Measurements from ENCODE around the gene HCRTR2. TPM values are rescaled to one million over a fixed set of nuclear protein-coding genes. Genes with fewer than 3 reads are reported as not detected.
A peak's percentile ranks its signal among the peaks of the same experiment; 100 is the strongest.
"Not testable (repeated sequence)": the region's sequence is repeated elsewhere in the genome, so short reads cannot be mapped to it uniquely, and the experiment has no call there.

HCRTR2 gene
- total and polyA plus RNA-seq, 2 experiments from 2014 or later, result not detected

- Histone ChIP-seq H3K36me3 (no peaks in the 10 kb centered on the region), H3K4me1 (ENCODE audit: low read depth) (peaks cover 23% of the 10 kb centered on the region), H3K4me3 (no peak overlapping the region), H3K9me3 (ENCODE audit: low read depth) (no peaks in the 10 kb centered on the region), H3K27me3 (no peaks in the 10 kb centered on the region), H3K27ac (no peak overlapping the region)
- DNase-seq (ENCODE audit: low read depth in 1 of 2, low spot score in 1 of 2), result no peak
- TF ChIP-seq CTCF (IDR thresholded peaks at IDR 0.05; ENCODE audit: low read depth, low read length), result no peak
These were observed 106.9 kb downstream of the HCRTR2 start for GRCh38 chr6:55281215-55281614.

- H3K4me1 ChIP-seq (ENCODE audit: low read depth), result peaks cover 20% of the 10 kb centered on the region
- peak; percentile 12 to 41 for DNase-seq (ENCODE audit: low read depth in 1 of 2, low spot score in 1 of 2)
- H3K27ac ChIP-seq, result no peak overlapping the region
- H3K4me3 ChIP-seq, result no peak overlapping the region
- H3K27me3 ChIP-seq, result no peaks in the 10 kb centered on the region
- no peaks in the 10 kb centered on the region for H3K9me3 ChIP-seq (ENCODE audit: low read depth)
- no peak for TF ChIP-seq CTCF (IDR thresholded peaks at IDR 0.05; ENCODE audit: low read depth, low read length)
- H3K36me3 ChIP-seq, result no peaks in the 10 kb centered on the region
These were observed 107.8 kb downstream of the HCRTR2 start for GRCh38 chr6:55282115-55282514.

- no peak for DNase-seq (ENCODE audit: low read depth in 1 of 2, low spot score in 1 of 2)
- H3K9me3 ChIP-seq (ENCODE audit: low read depth), result no peaks in the 10 kb centered on the region
- no peak overlapping the region for H3K4me3 ChIP-seq
- H3K36me3 ChIP-seq, result no peaks in the 10 kb centered on the region
- no peaks in the 10 kb centered on the region for H3K27me3 ChIP-seq
- no peak for TF ChIP-seq CTCF (IDR thresholded peaks at IDR 0.05; ENCODE audit: low read depth, low read length)
- peaks cover 6% of the 10 kb centered on the region for H3K4me1 ChIP-seq (ENCODE audit: low read depth)
- no peak overlapping the region for H3K27ac ChIP-seq
These were observed 112.5 kb downstream of the HCRTR2 start for GRCh38 chr6:55286824-55287223.

GRCh38 chr6:55290736-55291135, 116.4 kb downstream of the HCRTR2 start:
- Histone ChIP-seq H3K27ac (no peak overlapping the region), H3K9me3 (ENCODE audit: low read depth) (no peaks in the 10 kb centered on the region), H3K27me3 (no peaks in the 10 kb centered on the region), H3K4me3 (no peak overlapping the region), H3K4me1 (ENCODE audit: low read depth) (no peaks in the 10 kb centered on the region), H3K36me3 (no peaks in the 10 kb centered on the region)
- no peak for TF ChIP-seq CTCF (IDR thresholded peaks at IDR 0.05; ENCODE audit: low read depth, low read length)
- no peak for DNase-seq (ENCODE audit: low read depth in 1 of 2, low spot score in 1 of 2)

GRCh38 chr6:55293116-55293515, 118.8 kb downstream of the HCRTR2 start:
- Histone ChIP-seq H3K36me3 (no peaks in the 10 kb centered on the region), H3K27me3 (no peaks in the 10 kb centered on the region), H3K27ac (no peak overlapping the region), H3K4me3 (no peak overlapping the region), H3K9me3 (ENCODE audit: low read depth) (no peaks in the 10 kb centered on the region), H3K4me1 (ENCODE audit: low read depth) (no peaks in the 10 kb centered on the region)
- peak; percentile 53 for TF ChIP-seq CTCF (IDR thresholded peaks at IDR 0.05; ENCODE audit: low read depth, low read length)
- peak; percentile 5 to 36 for DNase-seq (ENCODE audit: low read depth in 1 of 2, low spot score in 1 of 2)

GRCh38 chr6:55297214-55297613, 122.9 kb downstream of the HCRTR2 start:
- H3K4me1 ChIP-seq (ENCODE audit: low read depth); H3K27me3 ChIP-seq; DNase-seq (ENCODE audit: low read depth in 1 of 2, low spot score in 1 of 2); H3K9me3 ChIP-seq (ENCODE audit: low read depth); H3K27ac ChIP-seq; H3K4me3 ChIP-seq; H3K36me3 ChIP-seq: not testable (repeated sequence)

Data from cardiac muscle cell (in vitro differentiated cells and primary cell).